Measurements from ENCODE around the gene ACADL.

- no peak for TF ChIP-seq CTCF (IDR thresholded peaks at IDR 0.05; ENCODE audit: poor library complexity, severe bottlenecking)
- TF ChIP-seq SMC3 (conservative IDR thresholded peaks at IDR 0.05; ENCODE audit: poor library complexity), result no peak
- TF ChIP-seq RAD21 (conservative IDR thresholded peaks at IDR 0.05), result no peak
- TF ChIP-seq TAF1 (IDR thresholded peaks at IDR 0.05; ENCODE audit: low read depth), result no peak
- TF ChIP-seq EP300 (conservative IDR thresholded peaks at IDR 0.05; ENCODE audit: poor library complexity, severe bottlenecking), result no peak
Observed at GRCh38 chr2:210215120-210215519, 10.1 kb downstream of the ACADL start.
